Activated naive CD8-positive, alpha-beta T cell (primary cell): ENCODE results near the gene GPATCH2.

ENCODE experiments used
- H3K27ac Mint-ChIP-seq: one replicate; pipeline ENCODE4 v1.8.0; 2021; ENCODE audit warnings: mixed read lengths
- H3K27me3 Mint-ChIP-seq: one replicate; pipeline ENCODE4 v1.8.0; 2021; ENCODE audit warnings: mixed read lengths
- H3K36me3 Mint-ChIP-seq: one replicate; pipeline ENCODE4 v1.8.0; 2021; ENCODE audit warnings: mixed read lengths
- H3K4me1 Mint-ChIP-seq: one replicate; pipeline ENCODE4 v1.8.0; 2021; ENCODE audit warnings: low read depth, mixed read lengths
- H3K4me3 Mint-ChIP-seq: one replicate; pipeline ENCODE4 v1.8.0; 2021; ENCODE audit warnings: mild to moderate bottlenecking, mixed read lengths
- H3K9me3 Mint-ChIP-seq: one replicate; pipeline ENCODE4 v1.8.0; 2021; ENCODE audit warnings: low read depth, mixed read lengths

GPATCH2 gene

GRCh38 chr1:217469983-217470382 is 160.9 kb downstream of the GPATCH2 start:
- H3K27me3 Mint-ChIP-seq: no peaks in the 10 kb centered on the region
- no peaks in the 10 kb centered on the region for H3K4me1 Mint-ChIP-seq
- H3K27ac Mint-ChIP-seq: no peak overlapping the region
- H3K9me3 Mint-ChIP-seq: peaks cover 8% of the 10 kb centered on the region
- no peak overlapping the region for H3K4me3 Mint-ChIP-seq
- H3K36me3 Mint-ChIP-seq: peaks cover 14% of the 10 kb centered on the region

- peaks cover 27% of the 10 kb centered on the region for H3K36me3 Mint-ChIP-seq
Observed at GRCh38 chr1:217465102-217465501, 165.8 kb downstream of the GPATCH2 start.

GRCh38 chr1:217462666-217463065 is 168.2 kb downstream of the GPATCH2 start:
- peaks cover 26% of the 10 kb centered on the region for H3K36me3 Mint-ChIP-seq
- no peaks in the 10 kb centered on the region for H3K4me1 Mint-ChIP-seq
- no peak overlapping the region for H3K4me3 Mint-ChIP-seq
- no peak overlapping the region for H3K27ac Mint-ChIP-seq
- H3K9me3 Mint-ChIP-seq: peaks cover 11% of the 10 kb centered on the region
- no peaks in the 10 kb centered on the region for H3K27me3 Mint-ChIP-seq

More at GRCh38 chr1:217465102-217465501, 165.8 kb downstream of the GPATCH2 start:
- H3K4me1 Mint-ChIP-seq: no peaks in the 10 kb centered on the region
- no peaks in the 10 kb centered on the region for H3K27me3 Mint-ChIP-seq
- peaks cover 11% of the 10 kb centered on the region for H3K9me3 Mint-ChIP-seq
- H3K4me3 Mint-ChIP-seq: no peak overlapping the region
- no peak overlapping the region for H3K27ac Mint-ChIP-seq

- H3K27ac Mint-ChIP-seq: no peak overlapping the region
- no peaks in the 10 kb centered on the region for H3K4me1 Mint-ChIP-seq
- no peaks in the 10 kb centered on the region for H3K27me3 Mint-ChIP-seq
- H3K9me3 Mint-ChIP-seq: peaks cover 11% of the 10 kb centered on the region
- H3K36me3 Mint-ChIP-seq: peaks cover 29% of the 10 kb centered on the region
- no peak overlapping the region for H3K4me3 Mint-ChIP-seq
Observed at GRCh38 chr1:217462159-217462558, 168.7 kb downstream of the GPATCH2 start.

GRCh38 chr1:217457016-217457415 is 173.9 kb downstream of the GPATCH2 start:
- Mint-ChIP-seq H3K27me3 (no peaks in the 10 kb centered on the region), H3K4me1 (no peaks in the 10 kb centered on the region), H3K36me3 (peaks cover 27% of the 10 kb centered on the region), H3K27ac (no peak overlapping the region), H3K9me3 (no peaks in the 10 kb centered on the region), H3K4me3 (no peak overlapping the region)

GRCh38 chr1:217456261-217456660 is 174.6 kb downstream of the GPATCH2 start:
- no peaks in the 10 kb centered on the region for H3K9me3 Mint-ChIP-seq
- H3K36me3 Mint-ChIP-seq: peaks cover 28% of the 10 kb centered on the region
- H3K4me1 Mint-ChIP-seq: no peaks in the 10 kb centered on the region
- no peaks in the 10 kb centered on the region for H3K27me3 Mint-ChIP-seq
- no peak overlapping the region for H3K4me3 Mint-ChIP-seq
- H3K27ac Mint-ChIP-seq: no peak overlapping the region

- Mint-ChIP-seq H3K9me3 (no peaks in the 10 kb centered on the region), H3K27me3 (no peaks in the 10 kb centered on the region), H3K36me3 (peaks cover 29% of the 10 kb centered on the region), H3K27ac (no peak overlapping the region), H3K4me1 (no peaks in the 10 kb centered on the region), H3K4me3 (no peak overlapping the region)
Observed at GRCh38 chr1:217453816-217454215, 177.1 kb downstream of the GPATCH2 start.

- no peaks in the 10 kb centered on the region for H3K27me3 Mint-ChIP-seq
- H3K36me3 Mint-ChIP-seq: peaks cover 23% of the 10 kb centered on the region
- no peaks in the 10 kb centered on the region for H3K9me3 Mint-ChIP-seq
- H3K4me1 Mint-ChIP-seq: no peaks in the 10 kb centered on the region
- H3K4me3 Mint-ChIP-seq: no peak overlapping the region
- H3K27ac Mint-ChIP-seq: no peak overlapping the region
Observed at GRCh38 chr1:217449370-217449769, 181.5 kb downstream of the GPATCH2 start.

- no peaks in the 10 kb centered on the region for H3K4me1 Mint-ChIP-seq
- peaks cover 43% of the 10 kb centered on the region for H3K36me3 Mint-ChIP-seq
- no peak overlapping the region for H3K27ac Mint-ChIP-seq
- H3K27me3 Mint-ChIP-seq: no peaks in the 10 kb centered on the region
- no peak overlapping the region for H3K4me3 Mint-ChIP-seq
- H3K9me3 Mint-ChIP-seq: peaks cover 15% of the 10 kb centered on the region
Observed at GRCh38 chr1:217443845-217444244, 187.0 kb downstream of the GPATCH2 start.

GRCh38 chr1:217437376-217437775 is 193.5 kb downstream of the GPATCH2 start:
- no peak overlapping the region for H3K27ac Mint-ChIP-seq
- no peak overlapping the region for H3K4me3 Mint-ChIP-seq
- no peaks in the 10 kb centered on the region for H3K4me1 Mint-ChIP-seq
- peaks cover 41% of the 10 kb centered on the region for H3K36me3 Mint-ChIP-seq
- no peaks in the 10 kb centered on the region for H3K27me3 Mint-ChIP-seq
- peaks cover 9% of the 10 kb centered on the region for H3K9me3 Mint-ChIP-seq

- Mint-ChIP-seq H3K27me3 (no peaks in the 10 kb centered on the region), H3K4me3 (no peak overlapping the region), H3K36me3 (peaks cover 38% of the 10 kb centered on the region), H3K4me1 (no peaks in the 10 kb centered on the region), H3K9me3 (peaks cover 9% of the 10 kb centered on the region), H3K27ac (no peak overlapping the region)
Observed at GRCh38 chr1:217435204-217435603, 195.7 kb downstream of the GPATCH2 start.

GRCh38 chr1:217433664-217434063 is 197.2 kb downstream of the GPATCH2 start:
- Mint-ChIP-seq H3K9me3 (no peaks in the 10 kb centered on the region), H3K27ac (no peak overlapping the region), H3K4me1 (no peaks in the 10 kb centered on the region), H3K36me3 (peaks cover 30% of the 10 kb centered on the region), H3K27me3 (no peaks in the 10 kb centered on the region), H3K4me3 (no peak overlapping the region)

- H3K36me3 Mint-ChIP-seq: peaks cover 22% of the 10 kb centered on the region
Observed at GRCh38 chr1:217432339-217432738, 198.6 kb downstream of the GPATCH2 start.

GRCh38 chr1:217431395-217431794 is 199.5 kb downstream of the GPATCH2 start:
- Mint-ChIP-seq H3K27ac (no peak overlapping the region), H3K27me3 (no peaks in the 10 kb centered on the region), H3K36me3 (peaks cover 20% of the 10 kb centered on the region), H3K9me3 (no peaks in the 10 kb centered on the region), H3K4me3 (no peak overlapping the region), H3K4me1 (no peaks in the 10 kb centered on the region)

More at GRCh38 chr1:217432339-217432738, 198.6 kb downstream of the GPATCH2 start:
- no peaks in the 10 kb centered on the region for H3K9me3 Mint-ChIP-seq
- H3K27ac Mint-ChIP-seq: peak overlapping the region; percentile 5
- no peaks in the 10 kb centered on the region for H3K4me1 Mint-ChIP-seq
- H3K27me3 Mint-ChIP-seq: no peaks in the 10 kb centered on the region
- no peak overlapping the region for H3K4me3 Mint-ChIP-seq

GRCh38 chr1:217425422-217425821 is 205.5 kb downstream of the GPATCH2 start:
- peaks cover 7% of the 10 kb centered on the region for H3K36me3 Mint-ChIP-seq
- H3K27me3 Mint-ChIP-seq: no peaks in the 10 kb centered on the region
- H3K9me3 Mint-ChIP-seq: no peaks in the 10 kb centered on the region
- no peak overlapping the region for H3K4me3 Mint-ChIP-seq
- no peak overlapping the region for H3K27ac Mint-ChIP-seq
- H3K4me1 Mint-ChIP-seq: no peaks in the 10 kb centered on the region

GRCh38 chr1:217419194-217419551 is 211.7 kb downstream of the GPATCH2 start:
- Mint-ChIP-seq H3K4me3 (no peak overlapping the region), H3K27ac (no peak overlapping the region), H3K4me1 (no peaks in the 10 kb centered on the region)

More at GRCh38 chr1:217419194-217419551, 211.7 kb downstream of the GPATCH2 start:
- Mint-ChIP-seq H3K36me3 (no peaks in the 10 kb centered on the region), H3K27me3 (peaks cover 9% of the 10 kb centered on the region), H3K9me3 (no peaks in the 10 kb centered on the region)
